Liver (tissue), 9 donors: Measurements from ENCODE around the gene FAM78B. TPM values are rescaled to one million over a fixed set of nuclear protein-coding genes. Genes with fewer than 3 reads are reported as not detected.

Experiments used
- DNase-seq: peaks from one replicate; pipeline ENCODE4 v3.0.0-alpha.2; 2017; ENCODE audit warnings: low spot score
- H3K27ac ChIP-seq, 2 donors: one replicate each; pipeline ENCODE4 v1.7.0; 2013; ENCODE audit warnings: inconsistent platforms in 2 of 2, low read length in 2 of 2, control low read depth in 1 of 2, low read depth in 1 of 2, mild to moderate bottlenecking in 1 of 2
- H3K27me3 ChIP-seq, 4 donors: one replicate each; pipeline versions ENCODE4 v1.6.1 to v1.7.0; 2013; ENCODE audit warnings: low read length in 3 of 4, inconsistent platforms in 1 of 4, mild to moderate bottlenecking in 1 of 4, moderate library complexity in 1 of 4; ENCODE audit not compliant: control insufficient read depth in 4 of 4, insufficient read depth in 4 of 4
- H3K36me3 ChIP-seq, 4 donors: one replicate each; pipeline versions ENCODE4 v1.6.1 to v1.7.0; 2013; ENCODE audit warnings: low read length in 3 of 4, mild to moderate bottlenecking in 3 of 4, low read depth in 1 of 4, moderate library complexity in 1 of 4; ENCODE audit not compliant: control insufficient read depth in 4 of 4, insufficient read depth in 3 of 4
- H3K4me1 ChIP-seq, 4 donors: one replicate each; pipeline versions ENCODE4 v1.6.1 to v1.7.0; 2013; ENCODE audit warnings: low read length in 3 of 4, mild to moderate bottlenecking in 3 of 4, moderate library complexity in 1 of 4; ENCODE audit not compliant: control insufficient read depth in 4 of 4, insufficient read depth in 4 of 4
- H3K4me3 ChIP-seq, 3 donors: one replicate each; pipeline versions ENCODE4 v1.6.1 to v1.7.0; 2013; ENCODE audit warnings: low read length in 3 of 3, control low read depth in 1 of 3, low read depth in 1 of 3, mild to moderate bottlenecking in 1 of 3
- H3K9ac ChIP-seq, 2 donors: one replicate each; pipeline ENCODE4 v1.7.0; 2013; ENCODE audit warnings: low read length in 2 of 2, mild to moderate bottlenecking in 2 of 2, moderate library complexity in 2 of 2, control low read depth in 1 of 2, low read depth in 1 of 2
- H3K9me3 ChIP-seq, 4 donors: one replicate each; pipeline versions ENCODE4 v1.6.1 to v1.7.0; 2013; ENCODE audit warnings: low read length in 3 of 4; ENCODE audit not compliant: control insufficient read depth in 4 of 4
- CTCF ChIP-seq: fragments of 150-350 bp; IDR thresholded peaks from 2 replicates; pipeline ENCODE4 v1.5.1; 2017; ENCODE audit warnings: improper control_type of control experiment, low read depth, low read length; ENCODE audit not compliant: missing input control
- EGR1 ChIP-seq, 2 donors: IDR thresholded peaks; 2 replicates each; pipeline ENCODE4 v1.6.1; 2016 to 2018; ENCODE audit warnings: antibody characterized with exemption in 2 of 2, low read depth in 2 of 2
- FOXA1 ChIP-seq: IDR thresholded peaks from 2 replicates; pipeline ENCODE4 v1.6.1; 2016; ENCODE audit warnings: antibody characterized with exemption
- FOXA2 ChIP-seq: IDR thresholded peaks from 2 replicates; pipeline ENCODE4 v1.6.1; 2016; ENCODE audit warnings: antibody characterized with exemption
- GABPA ChIP-seq, 2 donors: IDR thresholded peaks in 1 of 2; conservative IDR thresholded peaks in 1 of 2; 2 replicates each; pipeline ENCODE4 v1.6.1; 2016; ENCODE audit warnings: antibody characterized with exemption in 2 of 2, mild to moderate bottlenecking in 1 of 2, moderate library complexity in 1 of 2
- HNF4A ChIP-seq, 2 donors: conservative IDR thresholded peaks; 2 replicates each; pipeline ENCODE4 v1.6.1; 2016; ENCODE audit warnings: antibody characterized with exemption in 2 of 2, mild to moderate bottlenecking in 2 of 2
- HNF4G ChIP-seq: IDR thresholded peaks from 2 replicates; pipeline ENCODE4 v1.6.1; 2016; ENCODE audit warnings: antibody characterized with exemption
- JUND ChIP-seq, 2 donors: IDR thresholded peaks; 2 replicates each; pipeline ENCODE4 v1.6.1; 2016; ENCODE audit warnings: antibody characterized with exemption in 2 of 2
- MAX ChIP-seq: IDR thresholded peaks from 2 replicates; pipeline ENCODE4 v1.6.1; 2016; ENCODE audit warnings: antibody characterized with exemption
- NR2F2 ChIP-seq: IDR thresholded peaks from 2 replicates; pipeline ENCODE4 v1.6.1; 2016; ENCODE audit warnings: antibody characterized with exemption
- RAD21 ChIP-seq, 2 donors: IDR thresholded peaks; 2 replicates each; pipeline ENCODE4 v1.6.1; 2016; ENCODE audit warnings: antibody characterized with exemption in 2 of 2, mild to moderate bottlenecking in 2 of 2
- REST ChIP-seq: IDR thresholded peaks from 2 replicates; pipeline ENCODE4 v1.6.1; 2016; ENCODE audit warnings: antibody characterized with exemption, mild to moderate bottlenecking
- RXRA ChIP-seq, 2 donors: IDR thresholded peaks; 2 replicates each; pipeline ENCODE4 v1.6.1; 2017 to 2018; ENCODE audit warnings: antibody characterized with exemption in 2 of 2, mild to moderate bottlenecking in 1 of 2
- SP1 ChIP-seq: IDR thresholded peaks from 2 replicates; pipeline ENCODE4 v1.6.1; 2018; ENCODE audit warnings: antibody characterized with exemption, mild to moderate bottlenecking
- TAF1 ChIP-seq: conservative IDR thresholded peaks from 2 replicates; pipeline ENCODE4 v1.6.1; 2016; ENCODE audit warnings: antibody characterized with exemption, mild to moderate bottlenecking
- YY1 ChIP-seq: IDR thresholded peaks from 2 replicates; pipeline ENCODE4 v1.6.1; 2016; ENCODE audit warnings: antibody characterized with exemption, mild to moderate bottlenecking
- WGBS: extraction: QIAGEN DNeasy Blood & Tissue Kit; methylation state at CpG from one replicate; pipeline ENCODE4 v1.1.7; 2013; 5-methylcytosine and 5-hydroxymethylcytosine counted together
- polyA plus RNA-seq, 2 donors: library from polyadenylated mRNA; stranded (reverse) in 1 of 2; unstranded in 1 of 2; fragments of 200-250 nt in 1 of 2; fragments of >200 nt in 1 of 2; fragmentation: Nextera tagmentation in 1 of 2; extraction: Ambion mirVana in 1 of 2; gene quantifications; one replicate each; pipeline versions ENCODE4 v1.2.1 to v1.2.3, GENCODE V29; 2013 to 2015
- total RNA-seq, 2 donors: library from RNA; depleted of rRNA; stranded (reverse); fragments of >200 nt; gene quantifications; one replicate each; pipeline ENCODE4 v1.2.3, GENCODE V29; 2014
- TF ChIP-seq, protein P1 (sequence below): IDR thresholded peaks from 2 replicates; pipeline ENCODE4 v1.6.1; 2016; ENCODE audit warnings: antibody characterized with exemption
- TF ChIP-seq, protein P2 (sequence below): IDR thresholded peaks from 2 replicates; pipeline ENCODE4 v1.6.1; 2016; ENCODE audit warnings: antibody characterized with exemption
- donor health status: healthy.
- donor health status: healthy.
- donor health status: healthy.
- donor health status: healthy.
- donor health status: healthy.

Gene FAM78B
- total and polyA plus RNA-seq, 4 donors: 0.14 to 0.92 (median 0.49) TPM

DNA sequence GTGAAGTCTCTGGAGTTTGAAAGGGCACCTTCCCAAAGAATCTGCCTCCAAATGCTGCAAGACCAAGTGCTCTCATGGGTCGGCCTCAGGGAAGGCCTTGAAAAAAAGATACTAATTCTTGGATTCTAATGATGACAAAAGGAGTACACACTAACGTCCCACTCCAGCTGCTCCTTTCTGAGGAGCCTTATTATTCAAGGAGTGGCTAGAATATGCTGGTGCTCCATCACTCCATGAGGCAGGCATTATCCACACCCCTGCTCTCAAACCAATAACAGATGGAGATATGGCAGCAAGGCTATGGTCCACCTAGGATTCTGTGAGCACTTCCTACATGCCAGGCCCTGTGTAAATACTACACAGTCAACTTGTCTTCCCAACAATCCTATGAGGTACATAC lies 54.4 kb downstream of the FAM78B start:
- H3K27me3 ChIP-seq: no peaks in the 10 kb centered on the region
- H3K9me3 ChIP-seq: no peaks in the 10 kb centered on the region
- H3K36me3 ChIP-seq: no peaks in the 10 kb centered on the region
- no peak for DNase-seq
- H3K27ac ChIP-seq: no peak overlapping the region
- TF ChIP-seq HNF4A (conservative IDR thresholded peaks at IDR 0.05): no peak
- no peak for TF ChIP-seq RAD21 (IDR thresholded peaks at IDR 0.05)
- TF ChIP-seq, protein P1, sequence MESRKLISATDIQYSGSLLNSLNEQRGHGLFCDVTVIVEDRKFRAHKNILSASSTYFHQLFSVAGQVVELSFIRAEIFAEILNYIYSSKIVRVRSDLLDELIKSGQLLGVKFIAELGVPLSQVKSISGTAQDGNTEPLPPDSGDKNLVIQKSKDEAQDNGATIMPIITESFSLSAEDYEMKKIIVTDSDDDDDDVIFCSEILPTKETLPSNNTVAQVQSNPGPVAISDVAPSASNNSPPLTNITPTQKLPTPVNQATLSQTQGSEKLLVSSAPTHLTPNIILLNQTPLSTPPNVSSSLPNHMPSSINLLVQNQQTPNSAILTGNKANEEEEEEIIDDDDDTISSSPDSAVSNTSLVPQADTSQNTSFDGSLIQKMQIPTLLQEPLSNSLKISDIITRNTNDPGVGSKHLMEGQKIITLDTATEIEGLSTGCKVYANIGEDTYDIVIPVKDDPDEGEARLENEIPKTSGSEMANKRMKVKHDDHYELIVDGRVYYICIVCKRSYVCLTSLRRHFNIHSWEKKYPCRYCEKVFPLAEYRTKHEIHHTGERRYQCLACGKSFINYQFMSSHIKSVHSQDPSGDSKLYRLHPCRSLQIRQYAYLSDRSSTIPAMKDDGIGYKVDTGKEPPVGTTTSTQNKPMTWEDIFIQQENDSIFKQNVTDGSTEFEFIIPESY: no peak
- no peak for TF ChIP-seq JUND (IDR thresholded peaks at IDR 0.05)
- TF ChIP-seq NR2F2: no peak
- no peak for TF ChIP-seq MAX
- no peak for TF ChIP-seq FOXA1
- no peak for TF ChIP-seq EGR1 (IDR thresholded peaks at IDR 0.05; ENCODE audit: low read depth in 2 of 2)
- TF ChIP-seq HNF4G: no peak
- no peak for TF ChIP-seq SP1
- TF ChIP-seq GABPA (IDR thresholded peaks at IDR 0.05 in 1 of 2, conservative IDR thresholded peaks at IDR 0.05 in 1 of 2): no peak
- no peak for TF ChIP-seq RXRA (IDR thresholded peaks at IDR 0.05)
- no peak for TF ChIP-seq FOXA2
- TF ChIP-seq, protein P2, sequence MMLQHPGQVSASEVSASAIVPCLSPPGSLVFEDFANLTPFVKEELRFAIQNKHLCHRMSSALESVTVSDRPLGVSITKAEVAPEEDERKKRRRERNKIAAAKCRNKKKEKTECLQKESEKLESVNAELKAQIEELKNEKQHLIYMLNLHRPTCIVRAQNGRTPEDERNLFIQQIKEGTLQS: no peak
- no peak for TF ChIP-seq CTCF
- no peak for TF ChIP-seq REST
- no peak for TF ChIP-seq YY1
- TF ChIP-seq TAF1: no peak
- WGBS: 89% methylated on average over 2 of the region's 2 CpGs
- H3K9ac ChIP-seq: no peak overlapping the region
- H3K4me1 ChIP-seq: peaks cover 0 to 9% (median 0%) of the 10 kb centered on the region in 4 donors
- no peak overlapping the region for H3K4me3 ChIP-seq
